Measurements from ENCODE around the gene ATP6V0C. TPM values are rescaled to one million over a fixed set of nuclear protein-coding genes. Genes with fewer than 3 reads are reported as not detected.
A peak's percentile ranks its signal among the peaks of the same experiment; 100 is the strongest.

ATP6V0C gene
- total RNA-seq, 1 experiment from 2014 or later, result 176 TPM

GRCh38 chr16:2507052-2507659 lies 6.6 kb upstream of the ATP6V0C start:
- no CpG with 5 or more reads among the region's 14 CpGs for WGBS (ENCODE audit: extremely low coverage, insufficient read length, low lambda C conversion rate)
- Histone ChIP-seq H4K20me1 (ENCODE audit: control insufficient read depth, insufficient read depth, insufficient read length) (no peaks in the 10 kb centered on the region), H2AFZ (ENCODE audit: low read length) (no peak overlapping the region), H2BK12ac (ENCODE audit: insufficient read length, low read depth, low read length) (no peak overlapping the region), H3K79me2 (ENCODE audit: insufficient read depth, low read length) (no peaks in the 10 kb centered on the region), H3K27me3 (ENCODE audit: insufficient read depth, low read length) (no peaks in the 10 kb centered on the region), H3K23me2 (ENCODE audit: insufficient read length, low read depth, low read length, poor library complexity, severe bottlenecking) (no peaks in the 10 kb centered on the region), H4K5ac (ENCODE audit: insufficient read length, low read depth, low read length) (no peak overlapping the region), H3K9ac (ENCODE audit: extremely low read depth, insufficient read length, low read length) (no peak overlapping the region), H2BK5ac (ENCODE audit: insufficient read length, low read length) (no peak overlapping the region), H2BK120ac (ENCODE audit: low read depth, low read length, poor library complexity, severe bottlenecking) (no peak overlapping the region), H4K8ac (replicated peaks; ENCODE audit: insufficient read length, low read depth, low read length) (no peak overlapping the region), H2BK20ac (ENCODE audit: low read depth, low read length, poor library complexity, severe bottlenecking) (no peak overlapping the region), H3K23ac (ENCODE audit: insufficient read length, low read depth, low read length) (no peak overlapping the region), H3K18ac (ENCODE audit: insufficient read length, low read depth, low read length) (no peak overlapping the region), H2AK5ac (ENCODE audit: insufficient read length, low read length) (no peak overlapping the region), H3K79me1 (ENCODE audit: insufficient read depth, low read depth, low read length, poor library complexity, severe bottlenecking) (no peaks in the 10 kb centered on the region), H3K4me2 (ENCODE audit: insufficient read depth, insufficient read length, low read length) (no peak overlapping the region), H3K27ac (ENCODE audit: insufficient read length, low read depth, low read length) (no peak overlapping the region), H4K91ac (ENCODE audit: insufficient read length, low read depth, low read length) (no peak overlapping the region), H3K14ac (ENCODE audit: insufficient read depth, low read length) (no peak overlapping the region), H3K4ac (ENCODE audit: low read depth, low read length) (no peak overlapping the region), H3K4me1 (ENCODE audit: insufficient read depth, low read length) (no peaks in the 10 kb centered on the region; the same call in 1 of the 2 replicates), H2BK15ac (ENCODE audit: low read depth, low read length) (no peak overlapping the region), H3K56ac (ENCODE audit: insufficient read length, low read depth, low read length) (no peak overlapping the region), H3T11ph (ENCODE audit: low read length) (no peak overlapping the region), H3K9me3 (ENCODE audit: control insufficient read depth, low read depth, low read length) (no peaks in the 10 kb centered on the region)
- Mint-ChIP-seq H3K4me3 (no peak overlapping the region), H3K27ac (peak overlapping the region in 1 of 3 experiments; percentile 18; a peak in 1 of 7 replicates), H3K36me3 (ENCODE audit: insufficient read depth in 1 of 3, low read depth in 3 of 3) (no peaks in the 10 kb centered on the region), H3K4me1 (peaks cover 12 to 24% of the 10 kb centered on the region in 2 experiments), H3K27me3 (ENCODE audit: low read depth) (peaks cover 2% of the 10 kb centered on the region), H3K9me3 (no peaks in the 10 kb centered on the region)
- 0 out of 3 replicates have a peak, but pooled peaks have one; percentile 14 for TF ChIP-seq CTCF (conservative IDR thresholded peaks at IDR 0.05)
- no peak for DNase-seq
